Osteoblast (primary cell): ENCODE data around the gene SLC35D1. TPM values are rescaled to one million over a fixed set of nuclear protein-coding genes. Genes with fewer than 3 reads are reported as not detected.

Experiments used
- DNase-seq: peaks from one replicate; pipeline ENCODE4 v3.0.0; 2011; ENCODE audit warnings: low spot score, mixed read lengths; ENCODE audit not compliant: insufficient read length; ENCODE audit errors: missing footprints
- H2AFZ ChIP-seq: 2 replicates; pipeline ENCODE4 v1.6.0; 2011; ENCODE audit warnings: mild to moderate bottlenecking, low read length
- H3K27ac ChIP-seq: 2 replicates; pipeline ENCODE4 v1.5.1; 2011; ENCODE audit warnings: mild to moderate bottlenecking, low read depth, low read length, moderate library complexity
- H3K27me3 ChIP-seq: 2 replicates; pipeline ENCODE4 v1.6.0; 2012; ENCODE audit warnings: mild to moderate bottlenecking, control low read depth, inconsistent platforms, low read length, moderate library complexity; ENCODE audit not compliant: insufficient read depth
- H3K36me3 ChIP-seq: 2 replicates; pipeline ENCODE4 v1.5.1; 2011; ENCODE audit warnings: mild to moderate bottlenecking, low read length, control low read depth, moderate library complexity; ENCODE audit not compliant: insufficient read depth
- H3K4me1 ChIP-seq: 2 replicates; pipeline ENCODE4 v1.5.1; 2011; ENCODE audit warnings: mild to moderate bottlenecking, low read length, control low read depth, moderate library complexity; ENCODE audit not compliant: insufficient read depth
- H3K4me2 ChIP-seq: 2 replicates; pipeline ENCODE4 v1.6.0; 2011; ENCODE audit warnings: mild to moderate bottlenecking, low read length; ENCODE audit not compliant: insufficient read depth
- H3K4me3 ChIP-seq: fragments of 200-600 bp; sonication (generic); 3 replicates; pipeline ENCODE4 v1.5.1; 2012; ENCODE audit warnings: mild to moderate bottlenecking, low read length, inconsistent platforms; ENCODE audit not compliant: insufficient read depth
- H3K79me2 ChIP-seq: 2 replicates; pipeline ENCODE4 v1.6.0; 2012; ENCODE audit warnings: mild to moderate bottlenecking, low read length, control low read depth, inconsistent platforms; ENCODE audit not compliant: insufficient read depth
- H3K9me3 ChIP-seq: 2 replicates; pipeline ENCODE4 v1.5.1; 2011; ENCODE audit warnings: low read depth, low read length, control low read depth
- H4K20me1 ChIP-seq: 2 replicates; pipeline ENCODE4 v1.6.0; 2012; ENCODE audit warnings: mild to moderate bottlenecking, low read length, control low read depth; ENCODE audit not compliant: insufficient read depth
- CTCF ChIP-seq: IDR thresholded peaks from 2 replicates; pipeline ENCODE4 v1.5.1; 2011; ENCODE audit warnings: mild to moderate bottlenecking, low read depth, low read length, moderate library complexity; ENCODE audit errors: extremely low read depth
- total RNA-seq: library from RNA; depleted of rRNA; stranded (reverse); fragments of >200 nt; gene quantifications from 2 replicates; pipeline ENCODE4 v1.2.3, GENCODE V29; 2012

The SLC35D1 gene
- total RNA-seq, 1 donor, result 13.8 TPM

DNA sequence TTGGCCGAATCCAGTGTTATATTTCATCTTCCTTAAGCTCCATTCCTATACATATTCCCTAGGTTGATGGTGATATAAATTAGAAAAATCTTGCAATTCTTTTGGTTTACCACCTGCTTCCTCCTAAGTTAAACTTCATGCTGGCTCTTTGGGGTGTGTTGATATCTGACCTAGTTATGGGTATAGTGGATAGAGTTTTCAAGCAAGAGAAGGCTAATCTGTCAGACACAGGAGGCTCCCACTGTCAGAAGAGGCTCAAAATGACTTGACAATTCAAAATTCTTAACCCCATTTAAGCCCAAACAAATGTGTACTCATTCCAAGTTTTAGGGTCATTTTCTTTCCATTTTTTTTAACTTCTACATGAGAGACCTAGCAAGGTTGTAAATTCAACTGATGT is 8.5 kb upstream of the SLC35D1 start:
- no peaks in the 10 kb centered on the region for H4K20me1 ChIP-seq
- H3K27me3 ChIP-seq, result no peaks in the 10 kb centered on the region
- no peak for DNase-seq
- H3K9me3 ChIP-seq, result peaks cover under 1% of the 10 kb centered on the region
- peaks cover 29% of the 10 kb centered on the region for H3K4me1 ChIP-seq
- TF ChIP-seq CTCF, result no peak
- H3K4me2 ChIP-seq, result no peak overlapping the region
- no peaks in the 10 kb centered on the region for H3K79me2 ChIP-seq
- H3K4me3 ChIP-seq, result no peak overlapping the region
- H3K27ac ChIP-seq, result no peak overlapping the region
- no peak overlapping the region for H2AFZ ChIP-seq
- no peaks in the 10 kb centered on the region for H3K36me3 ChIP-seq

- DNase-seq, result no peak
- H3K4me1 ChIP-seq, result peaks cover 29% of the 10 kb centered on the region
- no peaks in the 10 kb centered on the region for H3K79me2 ChIP-seq
- no peak for TF ChIP-seq CTCF
- H2AFZ ChIP-seq, result no peak overlapping the region
- H3K4me2 ChIP-seq, result peak overlapping the region; percentile 19
- no peaks in the 10 kb centered on the region for H3K27me3 ChIP-seq
- peak overlapping the region; percentile 69 for H3K27ac ChIP-seq
- H3K9me3 ChIP-seq, result no peaks in the 10 kb centered on the region
- H4K20me1 ChIP-seq, result no peaks in the 10 kb centered on the region
- H3K36me3 ChIP-seq, result no peaks in the 10 kb centered on the region
- H3K4me3 ChIP-seq, result no peak overlapping the region
Observed at GRCh38 chr1:67061266-67061665, 7.3 kb upstream of the SLC35D1 start.

GRCh38 chr1:67060811-67061218 is 6.9 kb upstream of the SLC35D1 start:
- no peak for TF ChIP-seq CTCF
- no peaks in the 10 kb centered on the region for H3K27me3 ChIP-seq
- peak; percentile 84 for DNase-seq
- H3K4me1 ChIP-seq, result peaks cover 29% of the 10 kb centered on the region
- H3K4me2 ChIP-seq, result peak overlapping the region; percentile 19
- peak overlapping the region; percentile 69 for H3K27ac ChIP-seq
- H2AFZ ChIP-seq, result no peak overlapping the region
- no peak overlapping the region for H3K4me3 ChIP-seq
- no peaks in the 10 kb centered on the region for H3K79me2 ChIP-seq
- no peaks in the 10 kb centered on the region for H4K20me1 ChIP-seq
- no peaks in the 10 kb centered on the region for H3K9me3 ChIP-seq
- no peaks in the 10 kb centered on the region for H3K36me3 ChIP-seq

DNA sequence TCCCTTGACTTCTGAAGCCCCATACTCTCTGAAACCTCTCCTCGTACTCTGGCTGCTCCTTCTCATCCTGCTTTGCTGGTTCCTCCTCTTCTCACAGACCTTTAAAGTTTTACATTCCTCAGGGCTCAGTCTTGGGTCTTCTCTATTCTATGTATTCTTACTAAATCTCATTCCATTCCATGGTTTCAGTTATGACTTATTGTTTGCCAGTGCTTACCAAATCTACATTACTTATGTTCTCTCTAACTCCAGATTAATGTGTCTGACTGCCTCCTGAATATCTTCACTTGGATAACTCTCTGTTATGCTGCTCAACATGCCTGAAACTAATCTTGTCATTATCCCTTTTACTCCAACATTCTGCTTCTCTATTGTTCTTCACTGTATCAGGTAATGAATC is 5.4 kb upstream of the SLC35D1 start:
- no peak for DNase-seq
- Histone ChIP-seq H3K27me3 (no peaks in the 10 kb centered on the region), H3K27ac (no peak overlapping the region), H4K20me1 (no peaks in the 10 kb centered on the region), H3K4me2 (peak overlapping the region; percentile 0), H2AFZ (peak overlapping the region; percentile 8), H3K79me2 (no peaks in the 10 kb centered on the region), H3K36me3 (no peaks in the 10 kb centered on the region), H3K4me1 (peaks cover 32% of the 10 kb centered on the region), H3K9me3 (no peaks in the 10 kb centered on the region), H3K4me3 (no peak overlapping the region)
- TF ChIP-seq CTCF, result no peak
